GM19467 (cell line): ENCODE results near the gene PRKCSH.

ENCODE experiments used
- ATAC-seq: cut with Tn5 transposase; IDR thresholded peaks from one replicate; pipeline ENCODE4 v1.9.1; 2021; ENCODE audit warnings: mild to moderate bottlenecking, moderate library complexity; ENCODE audit not compliant: unreplicated experiment

PRKCSH gene

GRCh38 chr19:11499220-11499726, 63.8 kb downstream of the PRKCSH start:
- no peak for ATAC-seq

- no peak for ATAC-seq
Observed at GRCh38 chr19:11499890-11500420, 64.5 kb downstream of the PRKCSH start.
